ENCODE measurements around the gene HIVEP3.

DNA sequence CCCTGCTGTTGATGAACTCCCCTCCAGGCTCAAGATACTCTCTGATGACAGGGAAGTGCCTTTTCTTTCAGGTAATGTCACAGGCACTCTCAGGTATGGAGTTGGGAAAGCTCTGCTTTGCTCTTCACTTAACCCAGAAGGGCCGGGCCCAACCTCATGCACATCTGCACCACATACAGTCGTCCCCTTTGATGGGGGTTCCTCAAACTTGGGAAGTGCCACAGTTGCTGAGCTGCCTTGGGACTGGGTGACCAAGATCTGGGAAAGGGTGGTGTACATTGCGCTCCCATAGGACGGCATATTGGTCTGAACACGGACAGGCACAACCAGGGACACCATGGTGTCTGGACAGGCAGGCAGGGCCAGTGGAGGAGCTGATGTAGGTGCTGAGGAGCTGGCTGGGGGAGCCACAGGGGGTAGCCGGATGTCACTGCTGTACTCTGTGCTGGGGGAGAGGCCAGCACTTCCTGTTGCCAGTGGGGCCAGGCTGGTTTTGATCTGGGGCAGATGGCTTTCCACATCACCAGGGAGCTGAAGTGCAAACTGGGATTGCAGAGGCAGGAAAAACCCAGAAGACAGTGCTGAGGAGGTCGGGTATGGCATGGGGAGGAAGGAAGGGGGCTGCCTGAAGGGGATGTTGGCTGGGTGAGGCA is 338.1 kb downstream of the HIVEP3 start:
- TF ChIP-seq, protein P1, sequence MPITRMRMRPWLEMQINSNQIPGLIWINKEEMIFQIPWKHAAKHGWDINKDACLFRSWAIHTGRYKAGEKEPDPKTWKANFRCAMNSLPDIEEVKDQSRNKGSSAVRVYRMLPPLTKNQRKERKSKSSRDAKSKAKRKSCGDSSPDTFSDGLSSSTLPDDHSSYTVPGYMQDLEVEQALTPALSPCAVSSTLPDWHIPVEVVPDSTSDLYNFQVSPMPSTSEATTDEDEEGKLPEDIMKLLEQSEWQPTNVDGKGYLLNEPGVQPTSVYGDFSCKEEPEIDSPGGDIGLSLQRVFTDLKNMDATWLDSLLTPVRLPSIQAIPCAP (CRISPR knock-in tag; IDR thresholded peaks at IDR 0.05): no peak
- TF ChIP-seq JUN (CRISPR knock-in tag; IDR thresholded peaks at IDR 0.05) (no peak), ZNF138 (CRISPR knock-in tag; conservative IDR thresholded peaks at IDR 0.05) (no peak), NR2C2 (CRISPR knock-in tag; IDR thresholded peaks at IDR 0.05) (no peak), CBFB (CRISPR knock-in tag; IDR thresholded peaks at IDR 0.05; ENCODE audit: low read depth) (no peak), MYBL2 (CRISPR knock-in tag; IDR thresholded peaks at IDR 0.05) (no peak), ZNF416 (CRISPR knock-in tag; IDR thresholded peaks at IDR 0.05) (no peak), ATF1 (CRISPR knock-in tag; IDR thresholded peaks at IDR 0.05) (no peak), ETV6 (CRISPR knock-in tag; IDR thresholded peaks at IDR 0.05) (no peak), ZNF671 (CRISPR knock-in tag; IDR thresholded peaks at IDR 0.05) (no peak), PRRX2 (CRISPR knock-in tag; IDR thresholded peaks at IDR 0.05) (no peak), NFE2L1 (CRISPR knock-in tag; IDR thresholded peaks at IDR 0.05) (no peak)
- TF ChIP-seq, protein P2, sequence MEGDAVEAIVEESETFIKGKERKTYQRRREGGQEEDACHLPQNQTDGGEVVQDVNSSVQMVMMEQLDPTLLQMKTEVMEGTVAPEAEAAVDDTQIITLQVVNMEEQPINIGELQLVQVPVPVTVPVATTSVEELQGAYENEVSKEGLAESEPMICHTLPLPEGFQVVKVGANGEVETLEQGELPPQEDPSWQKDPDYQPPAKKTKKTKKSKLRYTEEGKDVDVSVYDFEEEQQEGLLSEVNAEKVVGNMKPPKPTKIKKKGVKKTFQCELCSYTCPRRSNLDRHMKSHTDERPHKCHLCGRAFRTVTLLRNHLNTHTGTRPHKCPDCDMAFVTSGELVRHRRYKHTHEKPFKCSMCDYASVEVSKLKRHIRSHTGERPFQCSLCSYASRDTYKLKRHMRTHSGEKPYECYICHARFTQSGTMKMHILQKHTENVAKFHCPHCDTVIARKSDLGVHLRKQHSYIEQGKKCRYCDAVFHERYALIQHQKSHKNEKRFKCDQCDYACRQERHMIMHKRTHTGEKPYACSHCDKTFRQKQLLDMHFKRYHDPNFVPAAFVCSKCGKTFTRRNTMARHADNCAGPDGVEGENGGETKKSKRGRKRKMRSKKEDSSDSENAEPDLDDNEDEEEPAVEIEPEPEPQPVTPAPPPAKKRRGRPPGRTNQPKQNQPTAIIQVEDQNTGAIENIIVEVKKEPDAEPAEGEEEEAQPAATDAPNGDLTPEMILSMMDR (IDR thresholded peaks at IDR 0.05): no peak
- TF ChIP-seq, protein P3, sequence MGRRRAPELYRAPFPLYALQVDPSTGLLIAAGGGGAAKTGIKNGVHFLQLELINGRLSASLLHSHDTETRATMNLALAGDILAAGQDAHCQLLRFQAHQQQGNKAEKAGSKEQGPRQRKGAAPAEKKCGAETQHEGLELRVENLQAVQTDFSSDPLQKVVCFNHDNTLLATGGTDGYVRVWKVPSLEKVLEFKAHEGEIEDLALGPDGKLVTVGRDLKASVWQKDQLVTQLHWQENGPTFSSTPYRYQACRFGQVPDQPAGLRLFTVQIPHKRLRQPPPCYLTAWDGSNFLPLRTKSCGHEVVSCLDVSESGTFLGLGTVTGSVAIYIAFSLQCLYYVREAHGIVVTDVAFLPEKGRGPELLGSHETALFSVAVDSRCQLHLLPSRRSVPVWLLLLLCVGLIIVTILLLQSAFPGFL (CRISPR knock-in tag; IDR thresholded peaks at IDR 0.05; ENCODE audit: borderline replicate concordance): no peak

Data from WTC11 (cell line).